ENCODE data around the gene PLIN4.

PLIN4 gene

DNA sequence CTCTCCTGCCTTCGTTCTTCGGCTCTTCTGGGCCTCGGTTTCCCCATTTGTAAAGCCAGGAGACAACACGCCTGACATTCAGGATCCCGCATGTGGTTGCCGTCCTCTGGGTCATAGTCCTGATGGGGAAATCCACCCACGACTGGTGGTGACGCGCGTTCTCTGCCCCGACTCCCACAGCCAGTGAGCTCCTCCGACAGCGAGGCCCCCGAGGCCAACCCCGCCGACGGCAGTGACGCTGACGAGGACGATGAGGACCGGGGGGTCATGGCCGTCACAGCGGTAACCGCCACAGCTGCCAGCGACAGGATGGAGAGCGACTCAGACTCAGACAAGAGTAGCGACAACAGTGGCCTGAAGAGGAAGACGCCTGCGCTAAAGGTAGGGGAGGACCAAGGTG is 29.8 kb downstream of the PLIN4 start:
- H3K27me3 ChIP-seq (ENCODE audit: insufficient read depth, low read length), result no peaks in the 10 kb centered on the region
- H3K4me1 ChIP-seq (ENCODE audit: insufficient read depth, low read length), result no peaks in the 10 kb centered on the region
- no peaks in the 10 kb centered on the region for H3K9me3 ChIP-seq (ENCODE audit: insufficient read depth, low read depth, low read length)
- H3K9ac ChIP-seq (ENCODE audit: low read depth, low read length), result no peak overlapping the region
- no peak overlapping the region for H3K4me3 ChIP-seq (ENCODE audit: low read length)
- peaks cover 48% of the 10 kb centered on the region for H3K36me3 ChIP-seq (ENCODE audit: insufficient read depth, low read depth, low read length)
- no peak overlapping the region for H3K27ac ChIP-seq (ENCODE audit: low read length)

DNA sequence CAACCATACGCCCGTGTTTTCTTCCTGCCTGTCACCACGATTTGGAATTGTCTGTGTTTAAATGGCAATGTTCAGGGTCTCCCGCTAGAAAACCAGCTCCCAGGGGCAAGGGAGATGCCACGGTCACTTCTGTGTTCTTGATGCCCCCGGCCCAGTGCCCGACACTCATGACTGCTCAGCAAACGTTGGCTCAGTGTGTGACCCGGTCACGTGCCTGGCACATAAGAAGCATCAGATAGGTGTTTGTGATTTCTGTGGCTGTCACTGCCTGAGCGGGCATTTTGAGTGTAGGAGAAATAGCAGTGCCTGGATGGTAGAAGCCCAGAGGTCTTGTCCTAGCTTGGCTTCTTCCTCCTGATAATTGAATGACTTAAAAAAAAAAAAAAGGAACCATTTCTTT is 30.7 kb downstream of the PLIN4 start:
- Histone ChIP-seq H3K4me3 (ENCODE audit: low read length) (no peak overlapping the region), H3K9ac (ENCODE audit: low read depth, low read length) (no peak overlapping the region), H3K27ac (ENCODE audit: low read length) (no peak overlapping the region), H3K4me1 (ENCODE audit: insufficient read depth, low read length) (no peaks in the 10 kb centered on the region), H3K27me3 (ENCODE audit: insufficient read depth, low read length) (no peaks in the 10 kb centered on the region), H3K36me3 (ENCODE audit: insufficient read depth, low read depth, low read length) (peaks cover 47% of the 10 kb centered on the region), H3K9me3 (ENCODE audit: insufficient read depth, low read depth, low read length) (no peaks in the 10 kb centered on the region)

GRCh38 chr19:4483385-4483784 is 34.9 kb downstream of the PLIN4 start:
- peaks cover 32% of the 10 kb centered on the region for H3K36me3 ChIP-seq (ENCODE audit: insufficient read depth, low read depth, low read length)
- H3K27me3 ChIP-seq (ENCODE audit: insufficient read depth, low read length), result no peaks in the 10 kb centered on the region
- H3K4me1 ChIP-seq (ENCODE audit: insufficient read depth, low read length), result no peaks in the 10 kb centered on the region
- no peak overlapping the region for H3K9ac ChIP-seq (ENCODE audit: low read depth, low read length)
- H3K4me3 ChIP-seq (ENCODE audit: low read length), result no peak overlapping the region
- no peak overlapping the region for H3K27ac ChIP-seq (ENCODE audit: low read length)
- no peaks in the 10 kb centered on the region for H3K9me3 ChIP-seq (ENCODE audit: insufficient read depth, low read depth, low read length)

- no peak overlapping the region for H3K27ac ChIP-seq (ENCODE audit: low read length)
- H3K27me3 ChIP-seq (ENCODE audit: insufficient read depth, low read length), result no peaks in the 10 kb centered on the region
- no peaks in the 10 kb centered on the region for H3K4me1 ChIP-seq (ENCODE audit: insufficient read depth, low read length)
- no peak overlapping the region for H3K9ac ChIP-seq (ENCODE audit: low read depth, low read length)
- H3K9me3 ChIP-seq (ENCODE audit: insufficient read depth, low read depth, low read length), result no peaks in the 10 kb centered on the region
- H3K4me3 ChIP-seq (ENCODE audit: low read length), result no peak overlapping the region
- peaks cover 31% of the 10 kb centered on the region for H3K36me3 ChIP-seq (ENCODE audit: insufficient read depth, low read depth, low read length)
These were observed 35.4 kb downstream of the PLIN4 start for GRCh38 chr19:4482721-4483364.

GRCh38 chr19:4477034-4477801 is 41.1 kb downstream of the PLIN4 start:
- Histone ChIP-seq H3K27ac (ENCODE audit: low read length) (no peak overlapping the region), H3K4me1 (ENCODE audit: insufficient read depth, low read length) (0 out of 2 replicates have a peak, but pooled peaks cover 5% of the 10 kb centered on the region), H3K27me3 (ENCODE audit: insufficient read depth, low read length) (no peaks in the 10 kb centered on the region), H3K9ac (ENCODE audit: low read depth, low read length) (no peak overlapping the region), H3K9me3 (ENCODE audit: insufficient read depth, low read depth, low read length) (no peaks in the 10 kb centered on the region), H3K4me3 (ENCODE audit: low read length) (no peak overlapping the region), H3K36me3 (ENCODE audit: insufficient read depth, low read depth, low read length) (peaks cover 42% of the 10 kb centered on the region)

DNA sequence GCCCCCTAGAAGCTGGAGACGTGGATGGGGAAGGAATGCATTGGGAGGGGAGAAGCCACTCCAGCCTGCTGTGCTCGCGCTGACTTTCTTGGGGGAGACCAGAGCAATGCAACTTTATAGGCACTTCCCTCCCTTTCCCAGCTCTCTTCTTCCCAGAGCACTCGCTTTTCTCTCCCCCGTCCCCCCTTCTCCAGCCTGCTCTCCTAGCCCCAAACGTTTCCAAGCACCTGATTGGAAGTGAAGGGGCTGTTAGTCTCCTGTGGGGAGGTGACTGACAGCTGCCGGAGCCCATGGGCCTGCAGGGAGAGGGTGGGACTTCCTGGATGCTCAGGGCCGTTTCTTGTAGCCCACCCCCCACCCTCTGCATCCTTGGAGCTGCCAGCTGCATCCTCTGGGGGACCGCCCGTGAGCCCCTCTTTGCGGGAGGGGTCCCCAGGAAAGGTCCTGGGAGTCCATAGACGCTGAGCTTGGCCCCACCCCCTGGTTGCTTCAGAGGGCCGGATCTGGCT is 43.7 kb downstream of the PLIN4 start:
- peak overlapping the region; percentile 76; the same call in 1 of the 2 replicates for H3K9ac ChIP-seq (ENCODE audit: low read depth, low read length)
- no peaks in the 10 kb centered on the region for H3K9me3 ChIP-seq (ENCODE audit: insufficient read depth, low read depth, low read length)
- H3K27me3 ChIP-seq (ENCODE audit: insufficient read depth, low read length), result no peaks in the 10 kb centered on the region
- peak overlapping the region; percentile 74 for H3K4me3 ChIP-seq (ENCODE audit: low read length)
- peak overlapping the region; percentile 26 for H3K27ac ChIP-seq (ENCODE audit: low read length)
- H3K4me1 ChIP-seq (ENCODE audit: insufficient read depth, low read length), result 0 out of 2 replicates have a peak, but pooled peaks cover 5% of the 10 kb centered on the region
- H3K36me3 ChIP-seq (ENCODE audit: insufficient read depth, low read depth, low read length), result peaks cover 33% of the 10 kb centered on the region

- H3K27me3 ChIP-seq (ENCODE audit: insufficient read depth, low read length), result no peaks in the 10 kb centered on the region
- peaks cover 29% of the 10 kb centered on the region for H3K36me3 ChIP-seq (ENCODE audit: insufficient read depth, low read depth, low read length)
- 0 out of 2 replicates have a peak, but pooled peaks cover 5% of the 10 kb centered on the region for H3K4me1 ChIP-seq (ENCODE audit: insufficient read depth, low read length)
- peak overlapping the region; percentile 76; the same call in 1 of the 2 replicates for H3K9ac ChIP-seq (ENCODE audit: low read depth, low read length)
- no peaks in the 10 kb centered on the region for H3K9me3 ChIP-seq (ENCODE audit: insufficient read depth, low read depth, low read length)
- H3K27ac ChIP-seq (ENCODE audit: low read length), result peak overlapping the region; percentile 26
- H3K4me3 ChIP-seq (ENCODE audit: low read length), result peak overlapping the region; percentile 74
These were observed 44.3 kb downstream of the PLIN4 start for GRCh38 chr19:4473763-4474513.

- no peaks in the 10 kb centered on the region for H3K9me3 ChIP-seq (ENCODE audit: insufficient read depth, low read depth, low read length)
- H3K27ac ChIP-seq (ENCODE audit: low read length), result no peak overlapping the region
- no peaks in the 10 kb centered on the region for H3K27me3 ChIP-seq (ENCODE audit: insufficient read depth, low read length)
- 0 out of 2 replicates have a peak, but pooled peaks cover 5% of the 10 kb centered on the region for H3K4me1 ChIP-seq (ENCODE audit: insufficient read depth, low read length)
- peak overlapping the region; percentile 74 for H3K4me3 ChIP-seq (ENCODE audit: low read length)
- peaks cover 22% of the 10 kb centered on the region for H3K36me3 ChIP-seq (ENCODE audit: insufficient read depth, low read depth, low read length)
- peak overlapping the region; percentile 80 for H3K9ac ChIP-seq (ENCODE audit: low read depth, low read length)
These were observed 45.1 kb downstream of the PLIN4 start for GRCh38 chr19:4473011-4473762.

DNA sequence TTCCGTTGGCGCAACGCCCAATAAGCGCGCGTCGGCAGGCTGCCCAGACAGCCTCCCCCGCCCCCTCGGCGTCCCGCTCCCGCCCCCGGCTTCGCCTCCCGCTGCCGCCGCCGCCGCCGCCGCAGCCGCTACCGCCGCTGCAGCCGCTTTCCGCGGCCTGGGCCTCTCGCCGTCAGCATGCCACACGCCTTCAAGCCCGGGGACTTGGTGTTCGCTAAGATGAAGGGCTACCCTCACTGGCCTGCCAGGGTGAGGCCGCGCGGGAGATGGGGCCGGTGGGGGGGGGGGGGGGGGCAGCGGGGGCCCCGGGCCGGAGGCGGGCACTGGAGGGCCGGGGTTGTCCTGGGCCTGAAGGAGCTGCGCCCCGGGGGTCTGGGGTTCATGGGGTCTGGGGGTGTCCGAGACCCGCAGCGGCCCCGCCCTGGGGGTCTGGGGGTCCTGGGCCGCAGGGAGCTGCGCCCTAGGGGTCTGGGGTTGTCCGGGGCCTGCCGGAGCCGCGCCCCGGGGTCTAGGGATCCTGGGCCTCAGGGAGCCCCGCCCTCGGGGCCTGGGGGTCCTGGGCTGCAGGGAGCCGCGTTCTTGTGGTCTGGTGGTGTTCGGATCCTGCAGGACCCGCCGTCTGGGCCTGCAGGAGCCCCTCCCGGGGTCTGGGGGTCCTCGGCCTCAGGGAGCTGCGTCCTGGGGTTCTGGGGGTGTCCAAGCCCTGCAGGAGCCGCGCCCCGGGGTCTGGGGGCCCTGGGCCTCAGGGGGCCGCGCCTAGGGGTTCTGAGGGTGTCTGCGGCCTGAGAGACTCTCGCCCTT is 45.9 kb downstream of the PLIN4 start, which contains the start of gene HDGFL2:
Gene HDGFL2 (plus strand): TSS at position 124 of the 801 bp plus-strand sequence. CDS start 54 bp downstream, at position 178.
- Histone ChIP-seq H3K36me3 (ENCODE audit: insufficient read depth, low read depth, low read length) (peaks cover 18% of the 10 kb centered on the region), H3K9ac (ENCODE audit: low read depth, low read length) (peak within 1 kb of the TSS; percentile 80), H3K27ac (ENCODE audit: low read length) (peak within 1 kb of the TSS; percentile 2), H3K27me3 (ENCODE audit: insufficient read depth, low read length) (no peaks in the 10 kb centered on the region), H3K9me3 (ENCODE audit: insufficient read depth, low read depth, low read length) (no peaks in the 10 kb centered on the region), H3K4me3 (ENCODE audit: low read length) (peak within 1 kb of the TSS; percentile 76), H3K4me1 (ENCODE audit: insufficient read depth, low read length) (0 out of 2 replicates have a peak, but pooled peaks cover 5% of the 10 kb centered on the region)

GRCh38 chr19:4471403-4472173 is 46.7 kb downstream of the PLIN4 start:
- Histone ChIP-seq H3K27ac (ENCODE audit: low read length) (peak overlapping the region; percentile 2), H3K9me3 (ENCODE audit: insufficient read depth, low read depth, low read length) (no peaks in the 10 kb centered on the region), H3K4me3 (ENCODE audit: low read length) (peak overlapping the region; percentile 76), H3K9ac (ENCODE audit: low read depth, low read length) (peak overlapping the region; percentile 63; the same call in 1 of the 2 replicates), H3K27me3 (ENCODE audit: insufficient read depth, low read length) (no peaks in the 10 kb centered on the region), H3K4me1 (ENCODE audit: insufficient read depth, low read length) (0 out of 2 replicates have a peak, but pooled peaks cover 5% of the 10 kb centered on the region), H3K36me3 (ENCODE audit: insufficient read depth, low read depth, low read length) (peaks cover 10% of the 10 kb centered on the region)
